Keratinocyte (primary cell): Measurements from ENCODE around the gene EPS8L2. TPM values are rescaled to one million over a fixed set of nuclear protein-coding genes. Genes with fewer than 3 reads are reported as not detected.

ENCODE experiments used
- DNase-seq: peaks from one replicate; pipeline ENCODE4 v3.0.0-alpha.2; 2011; ENCODE audit warnings: low read depth, missing footprints, low spot score
- FAIRE-seq: peaks from 2 replicates; lab custom pipeline; 2011; peaks lifted over from hg19 to GRCh38; lab: Jason Lieb, UNC
- H2AFZ ChIP-seq: 2 replicates; pipeline ENCODE4 v1.6.0; 2012; ENCODE audit warnings: low read length, control low read depth, inconsistent platforms; ENCODE audit not compliant: control insufficient read depth
- H3K27ac ChIP-seq: 2 replicates; pipeline ENCODE4 v1.5.1; 2011; ENCODE audit warnings: low read length; ENCODE audit not compliant: control insufficient read depth, insufficient read depth
- H3K27me3 ChIP-seq: 3 replicates; pipeline ENCODE4 v1.6.0; 2011; ENCODE audit warnings: low read length; ENCODE audit not compliant: control insufficient read depth, insufficient read depth; ENCODE audit errors: extremely low read depth
- H3K36me3 ChIP-seq, 2 experiments: 2 replicates in 1 of 2; 3 replicates in 1 of 2; pipeline ENCODE4 v1.5.1; 2011; ENCODE audit warnings: low read length in 2 of 2, mild to moderate bottlenecking in 1 of 2; ENCODE audit not compliant: control insufficient read depth in 2 of 2, insufficient read depth in 2 of 2; ENCODE audit errors: extremely low read depth in 1 of 2
- H3K4me1 ChIP-seq: 3 replicates; pipeline ENCODE4 v1.5.1; 2011; ENCODE audit warnings: low read length; ENCODE audit not compliant: control insufficient read depth, insufficient read depth; ENCODE audit errors: extremely low read depth
- H3K4me2 ChIP-seq: 3 replicates; pipeline ENCODE4 v1.6.0; 2011; ENCODE audit warnings: low read depth, low read length; ENCODE audit not compliant: control insufficient read depth, insufficient read depth; ENCODE audit errors: extremely low read depth
- H3K4me3 ChIP-seq, 3 experiments: fragments of 200-600 bp in 1 of 3; sonication (generic) in 1 of 3; 2 replicates in 2 of 3; 3 replicates in 1 of 3; pipeline ENCODE4 v1.5.1; 2011 to 2016; ENCODE audit warnings: low read length in 3 of 3, mild to moderate bottlenecking in 3 of 3, control low read depth in 2 of 3, inconsistent platforms in 1 of 3, low read depth in 1 of 3, mixed read lengths in 1 of 3, mixed run types in 1 of 3, moderate library complexity in 1 of 3; ENCODE audit not compliant: control insufficient read depth in 2 of 3, insufficient read depth in 2 of 3; ENCODE audit errors: extremely low read depth in 1 of 3
- H3K79me2 ChIP-seq: 2 replicates; pipeline ENCODE4 v1.6.0; 2012; ENCODE audit warnings: low read length; ENCODE audit not compliant: control insufficient read depth, insufficient read depth
- H3K9ac ChIP-seq: 3 replicates; pipeline ENCODE4 v1.6.0; 2011; ENCODE audit warnings: low read length; ENCODE audit not compliant: control insufficient read depth, insufficient read depth; ENCODE audit errors: extremely low read depth
- H3K9me1 ChIP-seq: 3 replicates; pipeline ENCODE4 v1.6.0; 2011; ENCODE audit warnings: low read length; ENCODE audit not compliant: control insufficient read depth, insufficient read depth; ENCODE audit errors: extremely low read depth
- H3K9me3 ChIP-seq: 2 replicates; pipeline ENCODE4 v1.5.1; 2012; ENCODE audit warnings: low read depth, low read length; ENCODE audit not compliant: control insufficient read depth
- H4K20me1 ChIP-seq: 3 replicates; pipeline ENCODE4 v1.6.0; 2011; ENCODE audit warnings: low read length; ENCODE audit not compliant: control insufficient read depth, insufficient read depth; ENCODE audit errors: extremely low read depth
- CTCF ChIP-seq, 3 experiments: IDR thresholded peaks in 1 of 3; conservative IDR thresholded peaks in 1 of 3; optimal IDR thresholded peaks in 1 of 3; 2 replicates in 2 of 3; 3 replicates in 1 of 3; pipeline versions ENCODE3 to v1.5.1; 2011; ENCODE audit warnings: low read length in 3 of 3, mild to moderate bottlenecking in 3 of 3, moderate library complexity in 2 of 3, control low read depth in 1 of 3, inconsistent platforms in 1 of 3; ENCODE audit not compliant: insufficient read depth in 2 of 3; ENCODE audit errors: extremely low read depth in 1 of 3
- EZH2 ChIP-seq: IDR thresholded peaks from one replicate; pipeline ENCODE4 v1.6.1; 2012; ENCODE audit warnings: inconsistent platforms, mild to moderate bottlenecking, low read length, moderate library complexity
- dilution Hi-C: fragments of 300-500 bp; cut with MboI; formaldehyde crosslinking; loops from one replicate; pipeline ENCODE4 v1.7.0; 2020; ENCODE audit warnings: low sequenced_read_pairs; ENCODE audit not compliant: extremely low pct_ligation_motif_present
- polyA plus RNA-seq, 5 experiments: library from polyadenylated mRNA; depleted of rRNA in 3 of 5; stranded (reverse) in 3 of 5; stranded (forward) in 1 of 5; unstranded in 1 of 5; fragments of >200 nt; gene quantifications; 1 replicate in 1 of 5; 2 replicates in 3 of 5; 3 replicates in 1 of 5; pipeline versions ENCODE4 v1.2.1 to v1.2.3, GENCODE V29; 2011 to 2012; ENCODE audit warnings: missing spikeins in 2 of 5, low read depth in 1 of 5, low replicate concordance in 1 of 5

The EPS8L2 gene
- polyA plus RNA-seq, 1 donor (not counting 4 experiments of a cell fraction or from before 2014, with no cell fraction given): 114 TPM

- TF ChIP-seq EZH2: no peak
- TF ChIP-seq CTCF (optimal IDR thresholded peaks at IDR 0.05 in 1 of 3, IDR thresholded peaks at IDR 0.05 in 1 of 3, conservative IDR thresholded peaks at IDR 0.05 in 1 of 3; ENCODE audit: extremely low read depth in 1 of 3, insufficient read depth in 2 of 3, low read length in 3 of 3): no peak
- H3K27ac ChIP-seq: no peak overlapping the region
- DNase-seq (no peak), FAIRE-seq (no peak)
- H3K4me3 ChIP-seq: no peak overlapping the region
- H4K20me1 ChIP-seq: no peaks in the 10 kb centered on the region
- no peaks in the 10 kb centered on the region for H3K4me1 ChIP-seq
- no peaks in the 10 kb centered on the region for H3K79me2 ChIP-seq
- no peaks in the 10 kb centered on the region for H3K9me1 ChIP-seq
- no peak overlapping the region for H3K9ac ChIP-seq
- H2AFZ ChIP-seq: no peak overlapping the region
- peaks cover 14 to 25% of the 10 kb centered on the region in 2 experiments for H3K36me3 ChIP-seq
- dilution Hi-C loops: no loop called here
- no peaks in the 10 kb centered on the region for H3K9me3 ChIP-seq
- no peaks in the 10 kb centered on the region for H3K27me3 ChIP-seq
- H3K4me2 ChIP-seq: no peak overlapping the region
Measured at GRCh38 chr11:673866-674265, 32.2 kb upstream of the EPS8L2 start.

DNA sequence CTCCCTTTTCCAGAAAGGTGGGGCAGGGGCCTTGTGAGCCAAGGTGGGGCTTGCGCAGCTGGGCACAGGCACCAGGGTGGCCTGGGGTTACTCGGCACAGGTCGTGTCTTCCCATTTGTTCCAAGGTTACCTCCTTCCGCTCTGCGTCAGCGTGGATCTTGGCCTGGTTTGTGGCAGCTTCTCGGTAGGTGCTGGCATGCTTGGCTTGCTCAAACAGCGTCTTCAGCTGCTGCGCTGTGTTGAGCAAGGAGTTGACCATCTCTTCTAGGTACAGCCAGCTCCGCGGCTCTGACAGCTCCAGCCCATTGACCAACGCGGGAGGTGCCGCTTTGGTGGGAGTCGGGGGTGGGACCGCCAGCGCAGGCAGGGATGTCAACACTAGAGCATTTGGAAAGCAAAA is 31.6 kb upstream of the EPS8L2 start:
- no peak overlapping the region for H3K4me3 ChIP-seq
- H4K20me1 ChIP-seq: no peaks in the 10 kb centered on the region
- FAIRE-seq (no peak), DNase-seq (no peak)
- no peaks in the 10 kb centered on the region for H3K27me3 ChIP-seq
- no peaks in the 10 kb centered on the region for H3K9me1 ChIP-seq
- peaks cover 14 to 27% of the 10 kb centered on the region in 2 experiments for H3K36me3 ChIP-seq
- no peaks in the 10 kb centered on the region for H3K9me3 ChIP-seq
- H3K27ac ChIP-seq: no peak overlapping the region
- H3K4me1 ChIP-seq: no peaks in the 10 kb centered on the region
- TF ChIP-seq EZH2: no peak
- no peak for TF ChIP-seq CTCF (optimal IDR thresholded peaks at IDR 0.05 in 1 of 3, IDR thresholded peaks at IDR 0.05 in 1 of 3, conservative IDR thresholded peaks at IDR 0.05 in 1 of 3; ENCODE audit: extremely low read depth in 1 of 3, insufficient read depth in 2 of 3, low read length in 3 of 3)
- no peaks in the 10 kb centered on the region for H3K79me2 ChIP-seq
- H3K9ac ChIP-seq: no peak overlapping the region
- dilution Hi-C loops: no loop called here
- no peak overlapping the region for H3K4me2 ChIP-seq
- H2AFZ ChIP-seq: no peak overlapping the region
